Keratinocyte (primary cell): ENCODE measurements around the gene ADGRB3. TPM values are rescaled to one million over a fixed set of nuclear protein-coding genes. Genes with fewer than 3 reads are reported as not detected.

Experiments
- DNase-seq: peaks from one replicate; pipeline ENCODE4 v3.0.0-alpha.2; 2011; ENCODE audit warnings: low read depth, missing footprints, low spot score
- FAIRE-seq: peaks from 2 replicates; lab custom pipeline; 2011; peaks lifted over from hg19 to GRCh38; lab: Jason Lieb, UNC
- H2AFZ ChIP-seq: 2 replicates; pipeline ENCODE4 v1.6.0; 2012; ENCODE audit warnings: low read length, control low read depth, inconsistent platforms; ENCODE audit not compliant: control insufficient read depth
- H3K27ac ChIP-seq: 2 replicates; pipeline ENCODE4 v1.5.1; 2011; ENCODE audit warnings: low read length; ENCODE audit not compliant: control insufficient read depth, insufficient read depth
- H3K27me3 ChIP-seq: 3 replicates; pipeline ENCODE4 v1.6.0; 2011; ENCODE audit warnings: low read length; ENCODE audit not compliant: control insufficient read depth, insufficient read depth; ENCODE audit errors: extremely low read depth
- H3K36me3 ChIP-seq, 2 experiments: 2 replicates in 1 of 2; 3 replicates in 1 of 2; pipeline ENCODE4 v1.5.1; 2011; ENCODE audit warnings: low read length in 2 of 2, mild to moderate bottlenecking in 1 of 2; ENCODE audit not compliant: control insufficient read depth in 2 of 2, insufficient read depth in 2 of 2; ENCODE audit errors: extremely low read depth in 1 of 2
- H3K4me1 ChIP-seq: 3 replicates; pipeline ENCODE4 v1.5.1; 2011; ENCODE audit warnings: low read length; ENCODE audit not compliant: control insufficient read depth, insufficient read depth; ENCODE audit errors: extremely low read depth
- H3K4me2 ChIP-seq: 3 replicates; pipeline ENCODE4 v1.6.0; 2011; ENCODE audit warnings: low read depth, low read length; ENCODE audit not compliant: control insufficient read depth, insufficient read depth; ENCODE audit errors: extremely low read depth
- H3K4me3 ChIP-seq, 3 experiments: fragments of 200-600 bp in 1 of 3; sonication (generic) in 1 of 3; 2 replicates in 2 of 3; 3 replicates in 1 of 3; pipeline ENCODE4 v1.5.1; 2011 to 2016; ENCODE audit warnings: low read length in 3 of 3, mild to moderate bottlenecking in 3 of 3, control low read depth in 2 of 3, inconsistent platforms in 1 of 3, low read depth in 1 of 3, mixed read lengths in 1 of 3, mixed run types in 1 of 3, moderate library complexity in 1 of 3; ENCODE audit not compliant: control insufficient read depth in 2 of 3, insufficient read depth in 2 of 3; ENCODE audit errors: extremely low read depth in 1 of 3
- H3K79me2 ChIP-seq: 2 replicates; pipeline ENCODE4 v1.6.0; 2012; ENCODE audit warnings: low read length; ENCODE audit not compliant: control insufficient read depth, insufficient read depth
- H3K9ac ChIP-seq: 3 replicates; pipeline ENCODE4 v1.6.0; 2011; ENCODE audit warnings: low read length; ENCODE audit not compliant: control insufficient read depth, insufficient read depth; ENCODE audit errors: extremely low read depth
- H3K9me1 ChIP-seq: 3 replicates; pipeline ENCODE4 v1.6.0; 2011; ENCODE audit warnings: low read length; ENCODE audit not compliant: control insufficient read depth, insufficient read depth; ENCODE audit errors: extremely low read depth
- H3K9me3 ChIP-seq: 2 replicates; pipeline ENCODE4 v1.5.1; 2012; ENCODE audit warnings: low read depth, low read length; ENCODE audit not compliant: control insufficient read depth
- H4K20me1 ChIP-seq: 3 replicates; pipeline ENCODE4 v1.6.0; 2011; ENCODE audit warnings: low read length; ENCODE audit not compliant: control insufficient read depth, insufficient read depth; ENCODE audit errors: extremely low read depth
- EZH2 ChIP-seq: IDR thresholded peaks from one replicate; pipeline ENCODE4 v1.6.1; 2012; ENCODE audit warnings: inconsistent platforms, mild to moderate bottlenecking, low read length, moderate library complexity
- dilution Hi-C: fragments of 300-500 bp; cut with MboI; formaldehyde crosslinking; loops from one replicate; pipeline ENCODE4 v1.7.0; 2020; ENCODE audit warnings: low sequenced_read_pairs; ENCODE audit not compliant: extremely low pct_ligation_motif_present
- polyA plus RNA-seq, 5 experiments: library from polyadenylated mRNA; depleted of rRNA in 3 of 5; stranded (reverse) in 3 of 5; stranded (forward) in 1 of 5; unstranded in 1 of 5; fragments of >200 nt; gene quantifications; 1 replicate in 1 of 5; 2 replicates in 3 of 5; 3 replicates in 1 of 5; pipeline versions ENCODE4 v1.2.1 to v1.2.3, GENCODE V29; 2011 to 2012; ENCODE audit warnings: missing spikeins in 2 of 5, low read depth in 1 of 5, low replicate concordance in 1 of 5
- TF ChIP-seq, protein P1 (sequence below), 3 experiments: IDR thresholded peaks in 1 of 3; conservative IDR thresholded peaks in 1 of 3; optimal IDR thresholded peaks in 1 of 3; 2 replicates in 2 of 3; 3 replicates in 1 of 3; pipeline versions ENCODE3 to v1.5.1; 2011; ENCODE audit warnings: low read length in 3 of 3, mild to moderate bottlenecking in 3 of 3, moderate library complexity in 2 of 3, control low read depth in 1 of 3, inconsistent platforms in 1 of 3; ENCODE audit not compliant: insufficient read depth in 2 of 3; ENCODE audit errors: extremely low read depth in 1 of 3

ADGRB3 gene
- polyA plus RNA-seq, 1 donor (not counting 4 experiments of a cell fraction or from before 2014, with no cell fraction given) = not detected

DNA sequence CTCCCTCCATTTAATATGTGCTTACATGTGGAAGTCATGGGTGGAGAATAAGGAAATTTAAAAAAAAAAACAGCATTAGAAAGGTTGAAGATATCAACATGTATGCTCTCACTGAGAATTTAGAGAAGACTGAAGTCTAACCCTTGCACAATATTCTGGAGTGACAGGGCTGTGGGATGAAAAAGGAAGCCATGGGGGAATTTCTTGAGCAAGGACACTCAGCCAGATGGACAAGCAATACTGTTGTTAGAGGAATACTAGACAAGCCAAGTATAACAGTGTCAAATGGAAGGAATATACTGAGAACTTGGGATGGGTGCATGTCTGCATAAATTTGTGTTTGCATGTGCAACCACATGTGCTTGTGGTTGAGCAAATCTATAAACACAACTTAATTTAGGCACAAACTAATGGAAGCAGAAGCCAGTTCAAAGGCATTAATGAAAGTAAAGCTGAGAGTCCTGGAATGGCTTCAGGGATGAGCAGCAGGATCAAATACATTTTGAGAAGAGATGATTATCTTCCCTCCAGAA lies 119.7 kb downstream of the ADGRB3 start:
- Histone ChIP-seq H2AFZ (no peak overlapping the region), H4K20me1 (no peaks in the 10 kb centered on the region), H3K4me1 (no peaks in the 10 kb centered on the region), H3K9me1 (no peaks in the 10 kb centered on the region), H3K27me3 (no peaks in the 10 kb centered on the region), H3K27ac (no peak overlapping the region), H3K36me3 (no peaks in the 10 kb centered on the region), H3K4me2 (no peak overlapping the region), H3K9ac (no peak overlapping the region), H3K79me2 (no peaks in the 10 kb centered on the region), H3K4me3 (no peak overlapping the region), H3K9me3 (no peaks in the 10 kb centered on the region)
- DNase-seq = no peak
- TF ChIP-seq EZH2 = no peak
- TF ChIP-seq, protein P1, sequence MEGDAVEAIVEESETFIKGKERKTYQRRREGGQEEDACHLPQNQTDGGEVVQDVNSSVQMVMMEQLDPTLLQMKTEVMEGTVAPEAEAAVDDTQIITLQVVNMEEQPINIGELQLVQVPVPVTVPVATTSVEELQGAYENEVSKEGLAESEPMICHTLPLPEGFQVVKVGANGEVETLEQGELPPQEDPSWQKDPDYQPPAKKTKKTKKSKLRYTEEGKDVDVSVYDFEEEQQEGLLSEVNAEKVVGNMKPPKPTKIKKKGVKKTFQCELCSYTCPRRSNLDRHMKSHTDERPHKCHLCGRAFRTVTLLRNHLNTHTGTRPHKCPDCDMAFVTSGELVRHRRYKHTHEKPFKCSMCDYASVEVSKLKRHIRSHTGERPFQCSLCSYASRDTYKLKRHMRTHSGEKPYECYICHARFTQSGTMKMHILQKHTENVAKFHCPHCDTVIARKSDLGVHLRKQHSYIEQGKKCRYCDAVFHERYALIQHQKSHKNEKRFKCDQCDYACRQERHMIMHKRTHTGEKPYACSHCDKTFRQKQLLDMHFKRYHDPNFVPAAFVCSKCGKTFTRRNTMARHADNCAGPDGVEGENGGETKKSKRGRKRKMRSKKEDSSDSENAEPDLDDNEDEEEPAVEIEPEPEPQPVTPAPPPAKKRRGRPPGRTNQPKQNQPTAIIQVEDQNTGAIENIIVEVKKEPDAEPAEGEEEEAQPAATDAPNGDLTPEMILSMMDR (optimal IDR thresholded peaks at IDR 0.05 in 1 of 3, IDR thresholded peaks at IDR 0.05 in 1 of 3, conservative IDR thresholded peaks at IDR 0.05 in 1 of 3; ENCODE audit: extremely low read depth in 1 of 3, insufficient read depth in 2 of 3, low read length in 3 of 3) = no peak
- no peak for FAIRE-seq
- dilution Hi-C loops = no loop called here

DNA sequence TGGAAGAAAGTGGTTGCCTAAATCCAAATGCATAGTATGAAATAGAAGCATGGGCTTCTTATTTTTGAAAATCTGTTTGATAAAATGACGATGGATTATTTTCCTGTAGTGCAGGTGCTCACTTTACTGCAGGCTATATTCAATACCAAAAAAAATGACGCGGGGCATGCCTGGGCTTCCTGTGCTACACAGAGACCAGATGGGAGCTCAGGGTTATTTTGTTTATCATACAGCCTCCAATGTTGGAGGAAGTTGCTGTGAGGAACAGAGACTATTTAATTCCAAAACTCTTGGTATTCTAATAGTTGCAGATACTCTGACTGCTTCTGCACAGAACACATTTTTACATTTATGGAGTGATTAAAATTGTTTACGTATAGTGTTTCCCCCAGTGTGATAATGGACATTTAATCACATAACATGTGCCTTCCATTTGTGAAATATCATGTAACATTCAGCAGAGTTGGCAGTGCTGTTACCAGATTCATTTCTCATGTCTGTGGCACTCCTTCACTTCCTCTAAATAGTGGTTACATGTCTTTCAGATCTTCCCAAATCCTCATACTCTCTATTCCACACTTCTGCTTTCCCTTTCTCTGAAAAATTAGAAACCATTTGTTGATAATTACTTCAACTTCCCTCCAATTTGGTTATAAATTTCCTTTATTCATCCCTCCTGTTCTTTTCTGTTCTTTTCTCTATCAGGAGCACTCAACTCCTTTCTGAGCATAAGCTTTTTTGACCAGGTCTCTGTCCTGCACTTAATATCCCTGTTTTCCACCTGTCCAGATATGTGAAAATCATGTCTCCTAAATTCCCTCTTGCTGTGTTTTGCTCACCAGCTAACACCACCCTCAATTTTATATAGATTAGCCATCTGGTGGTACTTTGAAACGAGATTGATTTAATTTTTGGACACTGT lies 121.6 kb downstream of the ADGRB3 start:
- Histone ChIP-seq H3K4me2 (no peak overlapping the region), H4K20me1 (no peaks in the 10 kb centered on the region), H3K9me3 (no peaks in the 10 kb centered on the region), H3K4me1 (no peaks in the 10 kb centered on the region), H3K27ac (no peak overlapping the region), H3K9me1 (no peaks in the 10 kb centered on the region), H3K9ac (no peak overlapping the region), H3K36me3 (no peaks in the 10 kb centered on the region), H3K27me3 (no peaks in the 10 kb centered on the region), H3K4me3 (no peak overlapping the region), H2AFZ (no peak overlapping the region), H3K79me2 (no peaks in the 10 kb centered on the region)
- TF ChIP-seq, protein P1 (optimal IDR thresholded peaks at IDR 0.05 in 1 of 3, IDR thresholded peaks at IDR 0.05 in 1 of 3, conservative IDR thresholded peaks at IDR 0.05 in 1 of 3; ENCODE audit: extremely low read depth in 1 of 3, insufficient read depth in 2 of 3, low read length in 3 of 3) = no peak
- no peak for TF ChIP-seq EZH2
- FAIRE-seq (no peak), DNase-seq (no peak)
- dilution Hi-C loops = no loop called here
